ENCODE data around the gene KIF26B. TPM values are rescaled to one million over a fixed set of nuclear protein-coding genes. Genes with fewer than 3 reads are reported as not detected.
"Not testable (repeated sequence)": the region's sequence is repeated elsewhere in the genome, so short reads cannot be mapped to it uniquely, and the experiment has no call there.

Gene KIF26B
- total and polyA plus RNA-seq, 2 donors, result 0.43 to 1.6 TPM

GRCh38 chr1:245715970-245716369 is 561.2 kb downstream of the KIF26B start:
- no peaks in the 10 kb centered on the region for H3K27me3 ChIP-seq (ENCODE audit: control insufficient read depth in 2 of 2, insufficient read depth in 1 of 2, low read length in 1 of 2)
- WGBS, result 93% methylated on average over 1 of the region's 1 CpG
- H3K4me3 ChIP-seq (ENCODE audit: low read length in 2 of 2), result no peak overlapping the region
- no peak overlapping the region for H3K27ac ChIP-seq (ENCODE audit: low read depth in 1 of 2, low read length in 1 of 2)
- DNase-seq (ENCODE audit: low read depth in 6 of 9, low spot score in 9 of 9), result no peak
- H3K36me3 ChIP-seq (ENCODE audit: control insufficient read depth in 2 of 2, insufficient read depth in 2 of 2, low read length in 1 of 2), result no peaks in the 10 kb centered on the region
- H3K9me3 ChIP-seq (ENCODE audit: control insufficient read depth in 2 of 2, insufficient read depth in 1 of 2, low read length in 1 of 2), result no peaks in the 10 kb centered on the region
- peaks cover 0 to 10% of the 10 kb centered on the region in 2 donors for H3K4me1 ChIP-seq (ENCODE audit: control insufficient read depth in 2 of 2, insufficient read depth in 2 of 2, low read length in 2 of 2)

GRCh38 chr1:245716561-245716960 is 561.8 kb downstream of the KIF26B start:
- H3K36me3 ChIP-seq (ENCODE audit: control insufficient read depth in 2 of 2, insufficient read depth in 2 of 2, low read length in 1 of 2), result no peaks in the 10 kb centered on the region
- H3K4me3 ChIP-seq (ENCODE audit: low read length in 2 of 2), result no peak overlapping the region
- H3K4me1 ChIP-seq (ENCODE audit: control insufficient read depth in 2 of 2, insufficient read depth in 2 of 2, low read length in 2 of 2), result peaks cover 0 to 4% of the 10 kb centered on the region in 2 donors
- H3K9me3 ChIP-seq (ENCODE audit: control insufficient read depth in 2 of 2, insufficient read depth in 1 of 2, low read length in 1 of 2), result no peaks in the 10 kb centered on the region
- DNase-seq (ENCODE audit: low read depth in 6 of 9, low spot score in 9 of 9), result no peak
- 98% methylated on average over 3 of the region's 3 CpGs for WGBS
- no peaks in the 10 kb centered on the region for H3K27me3 ChIP-seq (ENCODE audit: control insufficient read depth in 2 of 2, insufficient read depth in 1 of 2, low read length in 1 of 2)
- H3K27ac ChIP-seq (ENCODE audit: low read depth in 1 of 2, low read length in 1 of 2), result no peak overlapping the region

DNA sequence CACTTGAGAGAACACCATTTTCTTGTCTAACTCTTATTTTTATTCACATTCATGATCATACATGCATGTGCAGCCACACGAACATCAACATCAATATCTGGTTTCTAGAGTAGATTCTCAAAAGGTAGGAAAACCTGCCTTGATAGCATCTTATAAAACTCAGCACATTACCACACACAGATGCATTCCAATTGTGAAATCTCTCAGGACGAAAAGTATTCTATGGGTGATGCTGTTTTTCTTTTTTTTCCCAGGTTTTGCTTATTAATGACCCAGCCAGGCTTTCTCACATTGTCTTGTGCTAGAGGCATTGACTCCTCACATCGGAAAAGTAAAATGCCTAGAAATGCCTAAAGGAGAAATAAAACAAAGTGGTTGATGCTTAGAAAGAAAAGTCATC is 562.8 kb downstream of the KIF26B start:
- H3K27ac ChIP-seq (ENCODE audit: low read depth in 1 of 2, low read length in 1 of 2), result no peak overlapping the region
- H3K4me3 ChIP-seq (ENCODE audit: low read length in 2 of 2), result no peak overlapping the region
- H3K36me3 ChIP-seq (ENCODE audit: control insufficient read depth in 2 of 2, insufficient read depth in 2 of 2, low read length in 1 of 2), result no peaks in the 10 kb centered on the region
- peaks cover 0 to 3% of the 10 kb centered on the region in 2 donors for H3K4me1 ChIP-seq (ENCODE audit: control insufficient read depth in 2 of 2, insufficient read depth in 2 of 2, low read length in 2 of 2)
- WGBS, result 96% methylated on average over 3 of the region's 3 CpGs
- H3K27me3 ChIP-seq (ENCODE audit: control insufficient read depth in 2 of 2, insufficient read depth in 1 of 2, low read length in 1 of 2), result no peaks in the 10 kb centered on the region
- no peaks in the 10 kb centered on the region for H3K9me3 ChIP-seq (ENCODE audit: control insufficient read depth in 2 of 2, insufficient read depth in 1 of 2, low read length in 1 of 2)
- no peak for DNase-seq (ENCODE audit: low read depth in 6 of 9, low spot score in 9 of 9)

DNA sequence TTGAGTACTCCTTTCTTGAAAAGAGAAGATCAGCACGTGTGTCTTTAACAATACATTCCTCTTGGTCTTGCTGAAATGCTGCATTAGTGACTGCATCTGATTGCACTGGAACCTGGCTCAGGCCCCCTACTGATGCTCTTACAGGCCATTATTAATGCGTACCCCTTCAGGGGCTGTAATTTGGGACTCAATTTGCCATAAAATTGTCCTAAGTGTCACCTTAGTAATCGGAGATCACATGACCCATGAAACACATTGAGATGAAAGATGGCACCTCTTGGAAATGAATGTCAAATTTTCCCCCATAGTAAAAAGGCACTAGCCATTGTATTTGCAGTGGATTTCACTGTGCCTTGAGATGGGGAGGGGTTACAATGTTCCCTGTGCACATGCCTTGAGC is 563.3 kb downstream of the KIF26B start:
- H3K27ac ChIP-seq (ENCODE audit: low read depth in 1 of 2, low read length in 1 of 2), result no peak overlapping the region
- no peaks in the 10 kb centered on the region for H3K27me3 ChIP-seq (ENCODE audit: control insufficient read depth in 2 of 2, insufficient read depth in 1 of 2, low read length in 1 of 2)
- no peaks in the 10 kb centered on the region for H3K9me3 ChIP-seq (ENCODE audit: control insufficient read depth in 2 of 2, insufficient read depth in 1 of 2, low read length in 1 of 2)
- 97% methylated on average over 3 of the region's 3 CpGs for WGBS
- H3K36me3 ChIP-seq (ENCODE audit: control insufficient read depth in 2 of 2, insufficient read depth in 2 of 2, low read length in 1 of 2), result no peaks in the 10 kb centered on the region
- DNase-seq (ENCODE audit: low read depth in 6 of 9, low spot score in 9 of 9), result no peak
- no peak overlapping the region for H3K4me3 ChIP-seq (ENCODE audit: low read length in 2 of 2)
- H3K4me1 ChIP-seq (ENCODE audit: control insufficient read depth in 2 of 2, insufficient read depth in 2 of 2, low read length in 2 of 2), result peaks cover 0 to 3% of the 10 kb centered on the region in 2 donors

DNA sequence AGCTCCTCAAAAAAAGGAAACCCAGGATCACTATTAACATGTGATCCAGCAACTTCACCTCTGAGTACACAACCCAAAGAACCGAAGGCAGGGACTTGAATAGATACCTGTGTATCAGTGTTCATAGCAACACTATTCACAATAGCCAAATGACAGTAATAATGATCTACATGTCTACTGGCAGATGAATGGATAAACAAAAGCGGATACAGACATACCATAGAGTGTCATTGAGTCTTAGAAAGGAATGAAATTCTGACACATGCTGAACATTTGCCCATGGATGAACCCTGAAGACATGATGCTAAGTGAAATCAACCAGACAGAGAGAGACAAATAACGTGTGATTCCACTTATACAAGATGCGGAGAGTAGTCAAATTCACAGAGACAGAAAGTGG is 564.2 kb downstream of the KIF26B start:
- Histone ChIP-seq H3K27me3 (ENCODE audit: control insufficient read depth in 2 of 2, insufficient read depth in 1 of 2, low read length in 1 of 2) (no peaks in the 10 kb centered on the region), H3K36me3 (ENCODE audit: control insufficient read depth in 2 of 2, insufficient read depth in 2 of 2, low read length in 1 of 2) (no peaks in the 10 kb centered on the region), H3K4me1 (ENCODE audit: control insufficient read depth in 2 of 2, insufficient read depth in 2 of 2, low read length in 2 of 2) (peaks cover 0 to 3% of the 10 kb centered on the region in 2 donors), H3K27ac (ENCODE audit: low read depth in 1 of 2, low read length in 1 of 2) (no peak overlapping the region), H3K4me3 (ENCODE audit: low read length in 2 of 2) (no peak overlapping the region), H3K9me3 (ENCODE audit: control insufficient read depth in 2 of 2, insufficient read depth in 1 of 2, low read length in 1 of 2) (peaks cover 0 to 1% of the 10 kb centered on the region in 2 donors)
- 97% methylated on average over 4 of the region's 4 CpGs for WGBS
- DNase-seq (ENCODE audit: low read depth in 6 of 9, low spot score in 9 of 9), result no peak

- Histone ChIP-seq H3K36me3 (ENCODE audit: control insufficient read depth in 2 of 2, insufficient read depth in 2 of 2, low read length in 1 of 2) (no peaks in the 10 kb centered on the region), H3K4me3 (ENCODE audit: low read length in 2 of 2) (no peak overlapping the region), H3K27me3 (ENCODE audit: control insufficient read depth in 2 of 2, insufficient read depth in 1 of 2, low read length in 1 of 2) (no peaks in the 10 kb centered on the region), H3K9me3 (ENCODE audit: control insufficient read depth in 2 of 2, insufficient read depth in 1 of 2, low read length in 1 of 2) (peaks cover 1 to 3% of the 10 kb centered on the region in 2 donors), H3K4me1 (ENCODE audit: control insufficient read depth in 2 of 2, insufficient read depth in 2 of 2, low read length in 2 of 2) (no peaks in the 10 kb centered on the region), H3K27ac (ENCODE audit: low read depth in 1 of 2, low read length in 1 of 2) (no peak overlapping the region)
- no peak for DNase-seq (ENCODE audit: low read depth in 6 of 9, low spot score in 9 of 9)
- 94% methylated on average over 4 of the region's 4 CpGs for WGBS
These were observed 566.7 kb downstream of the KIF26B start for GRCh38 chr1:245721488-245721887.

- not testable (repeated sequence) for H3K4me3 ChIP-seq (ENCODE audit: low read length in 2 of 2); H3K27me3 ChIP-seq (ENCODE audit: control insufficient read depth in 2 of 2, insufficient read depth in 1 of 2, low read length in 1 of 2); DNase-seq (ENCODE audit: low read depth in 6 of 9, low spot score in 9 of 9); H3K27ac ChIP-seq (ENCODE audit: low read depth in 1 of 2, low read length in 1 of 2); H3K36me3 ChIP-seq (ENCODE audit: control insufficient read depth in 2 of 2, insufficient read depth in 2 of 2, low read length in 1 of 2); H3K9me3 ChIP-seq (ENCODE audit: control insufficient read depth in 2 of 2, insufficient read depth in 1 of 2, low read length in 1 of 2); H3K4me1 ChIP-seq (ENCODE audit: control insufficient read depth in 2 of 2, insufficient read depth in 2 of 2, low read length in 2 of 2)
- 98% methylated on average over 3 of the region's 3 CpGs for WGBS
These were observed 573.2 kb downstream of the KIF26B start for GRCh38 chr1:245728035-245728434.

- Histone ChIP-seq H3K4me3 (ENCODE audit: low read length in 2 of 2) (no peak overlapping the region), H3K27me3 (ENCODE audit: control insufficient read depth in 2 of 2, insufficient read depth in 1 of 2, low read length in 1 of 2) (no peaks in the 10 kb centered on the region), H3K36me3 (ENCODE audit: control insufficient read depth in 2 of 2, insufficient read depth in 2 of 2, low read length in 1 of 2) (no peaks in the 10 kb centered on the region), H3K4me1 (ENCODE audit: control insufficient read depth in 2 of 2, insufficient read depth in 2 of 2, low read length in 2 of 2) (no peaks in the 10 kb centered on the region), H3K27ac (ENCODE audit: low read depth in 1 of 2, low read length in 1 of 2) (no peak overlapping the region), H3K9me3 (ENCODE audit: control insufficient read depth in 2 of 2, insufficient read depth in 1 of 2, low read length in 1 of 2) (peaks cover 0 to 3% of the 10 kb centered on the region in 2 donors)
- 96% methylated on average over 2 of the region's 2 CpGs for WGBS
- no peak for DNase-seq (ENCODE audit: low read depth in 6 of 9, low spot score in 9 of 9)
These were observed 576.0 kb downstream of the KIF26B start for GRCh38 chr1:245730801-245731200.

GRCh38 chr1:245740336-245740735 is 585.6 kb downstream of the KIF26B start:
- H3K4me1 ChIP-seq (ENCODE audit: control insufficient read depth in 2 of 2, insufficient read depth in 2 of 2, low read length in 2 of 2); H3K9me3 ChIP-seq (ENCODE audit: control insufficient read depth in 2 of 2, insufficient read depth in 1 of 2, low read length in 1 of 2); H3K27me3 ChIP-seq (ENCODE audit: control insufficient read depth in 2 of 2, insufficient read depth in 1 of 2, low read length in 1 of 2); H3K27ac ChIP-seq (ENCODE audit: low read depth in 1 of 2, low read length in 1 of 2); H3K36me3 ChIP-seq (ENCODE audit: control insufficient read depth in 2 of 2, insufficient read depth in 2 of 2, low read length in 1 of 2); H3K4me3 ChIP-seq (ENCODE audit: low read length in 2 of 2); DNase-seq (ENCODE audit: low read depth in 6 of 9, low spot score in 9 of 9): not testable (repeated sequence)
- WGBS, result 96% methylated on average over 1 of the region's 1 CpG

- no peaks in the 10 kb centered on the region for H3K4me1 ChIP-seq (ENCODE audit: control insufficient read depth in 2 of 2, insufficient read depth in 2 of 2, low read length in 2 of 2)
- no peak for DNase-seq (ENCODE audit: low read depth in 6 of 9, low spot score in 9 of 9)
- no peaks in the 10 kb centered on the region for H3K27me3 ChIP-seq (ENCODE audit: control insufficient read depth in 2 of 2, insufficient read depth in 1 of 2, low read length in 1 of 2)
These were observed 588.1 kb downstream of the KIF26B start for GRCh38 chr1:245742896-245743295.

More at GRCh38 chr1:245742896-245743295, 588.1 kb downstream of the KIF26B start:
- no peak overlapping the region for H3K4me3 ChIP-seq (ENCODE audit: low read length in 2 of 2)
- no peaks in the 10 kb centered on the region for H3K36me3 ChIP-seq (ENCODE audit: control insufficient read depth in 2 of 2, insufficient read depth in 2 of 2, low read length in 1 of 2)
- H3K27ac ChIP-seq (ENCODE audit: low read depth in 1 of 2, low read length in 1 of 2), result no peak overlapping the region
- no peaks in the 10 kb centered on the region for H3K9me3 ChIP-seq (ENCODE audit: control insufficient read depth in 2 of 2, insufficient read depth in 1 of 2, low read length in 1 of 2)
- 87% methylated on average over 9 of the region's 9 CpGs for WGBS

All from thymus (tissue), 11 donors.